ENCODE measurements around the gene ANKRD36B.
"Not testable (repeated sequence)": the region's sequence is repeated elsewhere in the genome, so short reads cannot be mapped to it uniquely, and the experiment has no call there.

The ANKRD36B gene

DNA sequence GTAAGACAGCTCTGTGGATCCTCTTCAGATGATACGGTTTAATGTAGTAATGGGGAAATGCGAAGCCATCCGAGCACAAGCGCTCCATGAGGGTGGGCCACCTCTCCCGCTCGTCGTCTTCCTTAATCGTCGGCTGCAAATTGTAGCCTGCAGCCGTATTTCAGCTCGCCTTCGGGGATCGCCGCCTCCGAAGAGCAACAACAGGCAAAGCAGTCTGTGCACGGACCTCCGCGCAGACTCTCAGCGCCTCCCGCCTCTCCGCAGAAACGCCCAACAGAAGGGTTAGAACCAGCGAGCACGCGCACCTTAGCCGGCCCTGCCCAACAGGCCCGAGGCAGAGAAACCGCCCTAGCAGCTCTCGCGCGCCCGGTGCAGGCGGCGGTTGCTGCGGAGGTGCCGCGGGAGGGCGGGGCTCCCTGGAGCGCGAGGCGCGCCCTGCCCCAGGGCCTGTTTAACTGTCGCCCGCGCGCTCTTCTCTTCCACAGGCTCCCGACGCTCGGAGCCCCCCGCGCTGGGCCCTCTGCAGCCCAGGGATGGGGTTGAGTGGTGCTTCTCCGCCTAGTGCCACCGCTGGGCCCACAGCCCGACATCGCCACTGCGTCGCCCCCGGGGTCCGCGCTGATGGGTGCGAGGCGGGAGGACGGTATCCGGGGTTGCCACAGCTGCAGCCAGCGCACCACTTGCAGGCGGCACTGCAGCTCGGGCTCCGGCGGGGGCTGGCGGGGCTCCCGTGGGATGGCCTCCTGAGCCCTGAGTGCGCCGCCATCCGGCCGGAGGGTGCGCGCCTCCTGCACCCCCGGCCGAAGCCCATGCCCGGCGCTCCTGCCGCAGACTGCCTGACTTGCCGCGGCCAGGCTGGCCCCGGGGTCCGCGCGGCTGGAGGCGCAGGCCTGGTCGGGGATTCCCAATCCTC is at the start of gene ANKRD36B:
Gene ANKRD36B (minus strand): TSS at position 280 of the 913 bp plus-strand sequence. CDS start 192 bp downstream, at position 88.
- DNase-seq, result not testable (repeated sequence)

DNA sequence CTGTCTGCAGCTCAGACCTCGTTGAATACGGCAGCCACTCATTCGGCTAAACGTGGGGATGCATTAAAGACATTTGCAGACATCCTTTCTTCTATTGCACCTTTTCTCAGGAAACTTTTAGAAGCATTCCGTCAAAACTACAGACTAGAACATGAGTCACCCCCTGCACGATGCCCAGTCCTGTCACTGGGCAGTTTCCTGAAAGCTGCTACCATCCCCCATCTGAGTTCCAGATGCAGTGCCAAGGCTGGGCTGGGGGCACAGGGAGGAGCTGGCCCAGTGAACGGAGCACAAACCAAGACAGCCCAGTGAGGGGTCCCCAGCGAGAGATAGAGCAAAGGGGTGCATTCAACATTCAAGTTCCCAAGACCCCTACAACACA is 36.4 kb upstream of the ANKRD36B start:
- DNase-seq, result not testable (repeated sequence)

DNA sequence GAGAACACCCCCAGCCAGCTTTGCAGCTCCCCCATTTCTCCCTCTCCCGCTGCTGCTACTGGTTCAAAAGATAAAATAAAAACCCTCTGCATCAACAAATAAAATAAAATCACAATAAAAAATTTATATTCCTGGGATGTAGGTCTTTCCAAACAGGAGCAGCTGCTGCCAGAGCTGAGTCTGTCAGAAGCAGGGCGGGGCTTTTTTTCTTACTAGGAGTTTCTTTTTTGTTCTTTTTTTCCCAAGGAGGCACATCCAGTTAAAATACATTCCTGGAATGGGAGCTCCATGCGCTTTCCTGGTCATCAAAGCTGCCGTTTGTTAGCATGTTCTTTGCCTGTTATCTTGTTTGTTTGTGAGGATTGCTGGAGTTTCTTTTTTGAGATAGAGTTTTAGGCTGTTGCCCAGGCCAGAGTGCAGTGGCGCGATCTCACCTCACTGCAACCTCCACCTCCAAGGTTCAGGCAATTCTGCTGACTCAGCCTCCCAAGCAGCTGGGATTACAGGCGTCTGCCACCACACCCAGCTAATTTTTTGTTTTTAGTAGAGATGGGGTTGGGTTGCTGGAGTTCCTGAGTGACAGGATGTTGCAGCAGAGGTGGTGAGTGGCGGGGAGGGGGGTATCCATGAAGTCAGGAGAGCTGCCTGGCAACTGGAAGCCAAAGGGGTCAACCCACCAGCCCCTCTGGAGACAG is 35.8 kb upstream of the ANKRD36B start:
- not testable (repeated sequence) for DNase-seq

DNA sequence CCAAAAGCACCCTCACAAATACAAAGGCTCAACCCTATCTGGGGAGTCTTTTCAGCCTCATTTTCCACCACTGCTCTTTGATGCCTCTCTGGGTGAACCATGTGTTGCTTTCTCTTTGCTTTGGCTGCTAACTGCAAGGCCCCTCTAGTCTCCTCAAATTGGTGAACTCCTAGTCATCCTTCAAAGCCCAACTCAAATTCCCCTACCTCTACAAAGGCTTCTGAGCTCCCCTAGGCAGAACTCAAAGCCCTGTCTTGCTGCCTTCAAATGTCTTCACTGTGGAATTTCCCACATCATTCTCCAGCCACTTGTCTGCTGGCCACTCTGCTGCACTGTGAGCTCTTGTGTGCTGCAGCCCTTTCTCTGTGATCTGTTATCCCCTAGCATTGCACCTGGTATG is 33.3 kb upstream of the ANKRD36B start:
- not testable (repeated sequence) for DNase-seq

DNA sequence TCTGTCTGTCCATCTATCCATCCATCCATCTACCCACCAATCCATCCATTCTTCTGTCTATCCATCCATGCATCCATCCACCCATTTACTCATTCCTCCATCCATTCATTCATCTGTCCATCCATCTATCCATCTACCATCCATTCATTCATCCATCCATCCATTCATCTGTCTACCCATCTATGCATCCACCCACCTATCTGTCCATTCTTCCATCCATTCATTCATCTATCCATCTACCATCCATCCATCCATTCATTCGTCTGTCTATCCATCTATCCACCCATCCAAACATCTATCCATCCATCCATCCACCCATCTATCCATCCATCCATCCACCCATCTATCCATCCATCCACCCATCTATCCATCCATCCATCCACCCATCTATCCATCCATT is 30.8 kb upstream of the ANKRD36B start:
- not testable (repeated sequence) for DNase-seq

DNA sequence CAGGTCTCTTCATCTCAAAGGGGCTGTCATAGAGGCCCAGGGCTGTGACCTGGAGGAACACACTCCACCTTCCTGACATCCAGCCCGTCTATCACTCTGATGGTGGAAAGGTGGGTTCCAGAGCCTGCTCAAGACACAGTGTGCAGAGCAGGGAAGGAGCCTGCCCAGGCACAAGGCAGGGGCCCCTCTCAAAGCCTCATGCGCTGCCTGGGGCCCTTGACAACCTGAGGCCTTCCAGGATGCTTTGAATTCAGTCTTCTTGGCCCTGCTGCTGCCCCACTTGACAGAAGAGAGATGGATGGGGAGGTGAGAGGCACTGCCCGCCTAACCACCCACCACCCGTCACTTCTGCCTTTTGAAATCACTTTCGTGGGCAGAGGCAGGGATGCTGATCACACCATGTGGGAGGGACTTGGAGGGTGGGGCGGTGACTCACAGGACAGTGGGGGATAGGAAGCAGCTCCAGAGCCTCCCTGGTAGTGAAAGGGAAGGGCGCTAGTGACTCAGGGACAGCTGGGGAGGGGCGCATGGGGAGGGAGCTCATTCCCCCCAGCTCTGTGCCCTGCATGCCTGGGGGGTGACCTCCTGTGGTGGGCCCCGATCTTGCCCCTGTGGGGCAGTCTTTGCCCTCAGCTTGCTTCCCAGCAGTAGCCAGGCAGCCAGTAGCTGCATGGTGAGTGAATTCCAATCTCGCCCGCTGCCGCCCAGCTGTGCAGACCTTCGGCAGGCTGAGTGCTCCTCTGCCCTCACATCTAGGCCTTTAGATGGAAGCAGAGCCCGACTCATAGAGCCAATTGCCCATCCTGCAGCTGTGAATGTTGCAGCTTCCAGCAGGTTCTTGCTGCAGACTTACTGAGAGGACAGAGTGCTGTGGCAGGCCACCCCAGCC is 29.5 kb upstream of the ANKRD36B start:
- not testable (repeated sequence) for DNase-seq

DNA sequence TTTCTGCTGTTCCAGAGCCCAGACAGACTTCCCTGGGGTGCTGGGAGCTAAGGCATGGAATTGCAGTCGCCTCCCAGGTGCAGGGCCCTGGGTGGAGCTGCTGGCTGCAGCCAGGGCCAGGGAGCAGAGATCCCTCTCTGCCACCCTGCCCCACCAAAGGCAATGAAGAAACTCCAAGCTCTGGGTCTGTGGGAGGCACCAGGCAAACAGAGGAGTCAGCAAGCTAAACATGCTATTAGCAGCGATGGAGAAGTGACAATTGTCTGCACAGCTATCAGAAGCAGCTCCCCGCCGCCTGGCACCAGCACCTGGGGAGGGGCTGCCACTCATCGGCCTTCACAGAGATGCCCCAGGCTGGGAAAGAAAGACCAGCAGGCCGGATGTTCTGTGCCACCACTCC is 28.2 kb upstream of the ANKRD36B start:
- no peak for DNase-seq

DNA sequence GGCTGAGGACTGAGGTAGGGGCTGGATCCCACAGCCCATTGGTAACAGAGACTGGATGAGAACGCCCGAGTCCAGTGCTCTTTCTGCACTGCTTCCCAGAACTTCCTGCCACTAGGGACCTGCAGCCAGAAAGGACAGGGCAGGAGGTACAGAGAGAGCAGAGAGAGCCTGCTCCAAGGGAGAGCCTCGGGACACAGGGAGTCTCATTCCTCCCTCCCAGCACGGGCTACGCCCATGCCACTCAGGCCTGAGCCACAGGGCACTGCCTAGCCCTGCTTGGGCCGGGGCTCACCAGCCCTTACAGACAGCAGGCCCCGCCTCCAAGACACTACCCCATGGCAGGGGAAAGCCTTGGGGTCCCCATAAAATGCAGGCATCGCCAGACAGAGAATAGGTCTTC is 26.1 kb upstream of the ANKRD36B start:
- not testable (repeated sequence) for DNase-seq

DNA sequence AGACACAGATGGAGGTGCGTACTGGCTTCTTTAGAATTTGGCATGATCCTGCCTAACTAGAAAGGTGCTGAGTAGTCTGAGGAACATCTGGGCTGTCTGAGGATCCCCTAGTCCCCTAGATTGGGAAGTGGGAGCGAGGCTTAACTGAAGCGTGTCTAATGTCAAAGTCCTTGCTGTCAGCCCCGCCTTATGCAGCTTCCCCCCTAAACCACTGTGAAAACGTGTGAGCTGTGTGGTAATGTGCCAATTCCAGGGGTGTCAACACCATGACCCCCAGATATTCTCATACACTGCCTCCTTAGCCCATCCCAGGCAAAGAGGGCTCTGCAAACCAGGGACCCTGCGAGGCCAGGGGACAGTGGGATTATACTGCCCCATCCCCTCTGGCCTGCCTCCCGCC is 22.2 kb upstream of the ANKRD36B start:
- not testable (repeated sequence) for DNase-seq

DNA sequence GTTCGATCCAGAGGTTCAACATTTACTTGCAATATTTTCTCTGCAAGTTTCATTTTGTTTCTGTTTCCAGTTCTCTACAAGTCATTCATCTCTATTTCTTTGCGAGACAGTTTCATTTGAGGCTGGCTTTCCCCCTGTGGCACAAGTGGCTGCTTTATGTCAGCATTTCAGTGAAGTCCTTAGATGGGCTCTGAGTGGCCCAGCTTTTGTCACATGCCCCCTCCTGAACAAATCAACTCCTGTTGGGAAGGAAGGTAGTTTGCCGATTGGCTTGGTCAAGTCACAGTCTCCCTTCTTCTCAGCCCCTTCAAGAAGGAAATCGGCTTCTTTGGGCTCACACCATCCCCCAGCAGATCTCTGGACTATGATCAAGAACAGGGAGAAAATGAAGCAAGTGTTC is 19.1 kb upstream of the ANKRD36B start:
- DNase-seq, result not testable (repeated sequence)

DNA sequence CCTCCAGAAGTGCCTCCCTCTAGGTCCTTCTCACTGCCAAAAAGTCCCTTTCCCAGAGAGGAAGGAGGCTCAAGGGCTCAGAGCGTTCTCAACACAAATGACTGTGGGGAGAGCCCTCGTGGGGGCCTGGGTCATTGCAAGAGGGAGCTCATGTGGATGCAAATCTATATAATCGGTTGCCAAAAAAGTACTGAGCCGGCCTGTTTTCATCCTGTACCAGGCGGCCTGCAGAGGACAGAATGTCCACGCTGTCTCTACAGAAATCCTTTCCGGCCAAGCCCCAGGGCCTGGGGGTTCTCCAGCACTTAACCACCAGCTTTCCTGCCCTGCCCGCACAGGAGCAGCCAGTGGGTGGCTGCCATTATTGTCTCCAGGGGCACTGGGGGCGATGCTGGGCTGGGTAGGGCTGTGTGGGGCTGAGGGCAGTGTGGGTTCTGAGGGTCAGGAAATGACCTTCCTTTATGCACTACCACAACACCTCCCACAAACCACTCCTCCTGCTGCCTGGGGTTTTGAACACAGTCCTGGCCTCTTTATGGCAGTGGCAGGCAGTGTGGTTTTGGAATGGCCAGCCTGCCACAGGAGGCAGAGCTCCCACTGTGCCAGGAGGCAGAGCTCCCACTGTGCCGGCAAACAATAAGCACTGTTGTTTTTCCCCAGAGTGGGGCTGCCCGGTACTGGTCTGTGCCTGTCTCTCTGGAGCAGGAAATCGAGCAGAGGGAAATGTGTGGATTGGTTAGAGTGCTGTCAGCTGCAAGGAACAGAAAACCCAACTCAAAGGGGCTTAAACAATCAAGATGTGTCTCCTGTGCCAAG is 16.1 kb upstream of the ANKRD36B start:
- DNase-seq, result not testable (repeated sequence)

DNA sequence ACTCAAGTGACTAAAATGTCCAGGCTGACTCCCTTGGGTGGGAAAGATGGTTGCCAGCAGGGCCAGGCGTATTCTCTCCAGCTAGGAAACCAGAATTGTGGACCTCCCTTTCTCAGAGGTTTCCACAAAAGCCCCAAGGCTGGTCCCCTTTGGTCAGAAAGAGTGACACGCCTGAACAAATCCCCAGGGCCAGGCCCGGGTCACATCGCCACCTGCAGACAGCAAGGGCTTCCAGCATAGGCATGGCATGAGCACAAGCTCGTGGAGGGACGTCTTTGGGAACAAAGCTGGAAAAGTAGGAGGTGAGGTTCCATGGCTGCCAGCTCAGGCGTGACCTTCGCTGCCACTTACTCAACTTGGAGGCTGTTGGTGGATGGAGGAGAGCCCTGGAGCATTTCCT is 15.4 kb upstream of the ANKRD36B start:
- DNase-seq, result not testable (repeated sequence)

DNA sequence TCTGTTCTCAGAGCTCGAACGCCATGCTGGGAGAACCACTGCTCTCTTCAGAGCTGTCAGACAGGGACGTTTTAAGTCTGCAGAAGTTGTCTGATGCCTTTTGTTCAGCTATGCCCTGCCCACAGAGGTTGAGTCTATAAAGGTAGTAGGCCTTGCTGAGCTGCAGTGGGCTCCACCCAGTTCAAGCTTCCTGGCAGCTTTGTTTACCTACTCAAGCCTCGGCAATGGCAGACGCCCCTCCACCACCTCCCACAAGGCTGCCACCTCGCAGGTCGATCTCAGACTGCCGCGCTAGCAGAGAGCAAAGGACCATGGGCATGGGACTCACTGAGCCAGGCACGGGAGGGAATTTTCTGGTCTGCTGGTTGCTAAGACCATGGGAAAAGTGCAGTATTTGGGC is 11.9 kb upstream of the ANKRD36B start:
- not testable (repeated sequence) for DNase-seq

DNA sequence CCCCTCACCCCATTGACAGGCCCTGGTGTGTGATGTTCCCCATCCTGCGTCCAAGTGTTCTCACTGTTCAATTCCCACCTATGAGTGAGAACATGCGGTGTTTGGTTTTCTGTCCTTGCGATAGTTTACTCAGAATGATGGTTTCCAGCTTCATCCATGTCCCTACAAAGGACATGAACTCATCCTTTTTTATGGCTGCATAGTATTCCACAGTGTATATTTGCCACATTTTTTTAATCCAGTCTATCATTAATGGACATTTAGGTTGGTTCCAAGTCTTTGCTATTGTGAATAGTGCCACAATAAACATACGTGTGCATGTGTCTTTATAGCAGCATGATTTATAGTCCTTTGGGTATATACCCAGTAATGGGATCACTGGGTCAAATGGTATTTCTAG is 6.5 kb upstream of the ANKRD36B start:
- not testable (repeated sequence) for DNase-seq

DNA sequence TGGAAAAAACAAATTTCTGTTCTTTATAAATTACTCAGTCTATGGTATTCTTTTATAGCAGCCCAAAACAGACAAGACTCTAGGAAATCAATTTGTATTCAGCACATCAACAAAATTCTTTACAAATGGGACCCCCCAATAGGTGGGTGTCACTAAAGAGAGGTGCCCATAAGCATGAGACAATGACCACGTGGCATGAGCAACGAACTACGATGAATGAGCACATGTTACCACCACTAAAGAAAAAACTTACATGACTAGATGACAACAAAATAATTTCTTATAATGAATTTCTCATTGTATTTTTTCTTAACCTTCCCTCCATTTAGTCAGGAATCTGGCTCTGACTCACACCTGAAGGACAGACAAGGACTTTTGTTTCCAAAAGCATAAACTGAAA is 3.8 kb upstream of the ANKRD36B start:
- DNase-seq, result not testable (repeated sequence)

DNA sequence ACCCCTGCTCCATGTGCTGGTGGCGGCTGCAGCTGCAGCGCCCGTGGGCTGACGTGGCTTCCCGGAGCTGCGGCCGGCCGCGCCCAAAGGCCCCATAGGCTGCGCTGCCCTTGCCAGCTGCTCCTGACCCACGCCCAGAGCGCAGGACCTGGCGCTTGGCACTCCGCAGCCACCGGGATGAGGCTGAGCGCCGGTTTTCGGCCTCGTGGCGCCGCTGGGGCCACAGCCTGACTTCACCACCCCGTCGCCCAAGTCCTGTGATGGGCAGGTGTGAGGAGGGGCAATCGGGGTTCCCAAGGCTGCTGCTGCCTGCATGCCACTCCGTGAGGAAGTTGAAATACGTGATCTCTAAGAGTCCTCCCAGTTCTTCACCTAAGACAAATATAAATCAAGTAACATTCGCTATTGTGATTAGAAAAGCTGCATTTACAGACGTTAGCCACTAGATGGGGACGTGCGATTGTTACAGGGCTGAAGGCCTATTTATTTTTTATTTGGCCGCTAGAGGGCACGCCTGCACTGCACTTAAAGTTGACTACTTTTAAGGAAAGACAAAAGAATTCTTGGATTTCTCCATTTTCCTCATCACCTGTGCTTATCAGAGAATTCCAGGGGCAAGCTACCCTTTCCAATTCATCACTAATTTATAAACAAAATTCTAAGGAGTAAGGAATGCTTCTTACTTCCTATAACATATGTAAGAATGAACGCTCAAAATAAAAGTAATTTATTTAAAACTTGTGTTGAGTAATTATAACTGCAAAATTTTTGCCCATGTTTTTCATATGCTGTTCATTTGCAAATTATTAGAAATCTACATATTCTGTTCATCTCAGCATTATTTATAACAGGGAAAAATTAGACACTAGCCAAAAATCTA is 1.1 kb upstream of the ANKRD36B start:
- not testable (repeated sequence) for DNase-seq

DNA sequence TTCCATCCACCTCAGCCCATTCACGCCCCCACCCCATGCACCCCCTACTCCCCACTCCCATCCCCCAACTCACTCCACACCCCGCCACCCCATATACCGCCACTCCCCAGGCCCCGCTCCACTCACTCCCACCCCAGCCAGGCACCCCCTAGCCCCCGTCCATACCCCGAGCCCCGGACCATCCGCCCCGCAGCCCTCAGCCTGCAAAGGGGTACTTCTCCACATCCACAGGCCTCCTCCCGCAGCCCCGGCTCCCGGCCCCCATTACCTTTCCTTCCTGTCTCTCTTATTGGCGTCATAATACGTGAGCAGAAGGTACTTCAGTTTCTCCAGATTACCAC is 450 bp downstream of the ANKRD36B start:
- DNase-seq, result not testable (repeated sequence)

DNA sequence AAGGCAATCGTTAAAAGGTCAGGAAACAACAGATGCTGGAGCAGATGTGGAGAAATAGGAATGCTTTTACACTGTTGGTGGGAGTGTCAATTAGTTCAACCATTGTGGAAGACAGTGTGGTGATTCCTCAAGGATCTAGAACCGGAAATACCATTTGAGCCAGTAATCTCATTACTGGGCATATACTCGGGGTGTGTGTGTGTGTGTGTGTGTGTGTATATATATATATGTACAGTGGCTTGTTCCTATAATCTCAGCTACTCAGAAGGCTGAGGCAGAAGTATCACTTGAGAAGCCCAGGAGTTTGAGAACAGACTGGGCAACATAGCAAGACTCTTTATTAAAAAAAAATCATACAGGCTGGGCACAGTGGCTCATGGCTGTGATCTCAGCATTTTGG is 24.0 kb downstream of the ANKRD36B start:
- not testable (repeated sequence) for DNase-seq

DNA sequence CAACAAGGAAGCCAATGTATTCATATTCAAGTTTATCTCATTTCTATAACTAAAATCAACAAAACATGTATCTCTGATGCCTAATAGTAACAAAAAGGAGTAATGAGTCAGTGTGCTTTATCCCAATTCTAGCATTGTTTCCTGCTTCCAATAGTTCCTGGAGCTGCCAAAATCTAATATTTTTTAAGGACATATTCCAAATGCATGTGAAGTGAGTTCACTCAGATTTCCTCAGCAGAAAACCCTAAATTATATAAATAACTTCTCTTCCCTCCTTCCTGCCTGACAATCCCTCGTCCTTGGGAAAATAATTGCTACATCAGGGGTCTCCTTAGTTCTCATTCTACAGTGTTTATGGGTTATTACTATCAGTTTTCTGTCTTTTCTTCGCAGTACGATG is 37.3 kb downstream of the ANKRD36B start:
- not testable (repeated sequence) for DNase-seq

DNA sequence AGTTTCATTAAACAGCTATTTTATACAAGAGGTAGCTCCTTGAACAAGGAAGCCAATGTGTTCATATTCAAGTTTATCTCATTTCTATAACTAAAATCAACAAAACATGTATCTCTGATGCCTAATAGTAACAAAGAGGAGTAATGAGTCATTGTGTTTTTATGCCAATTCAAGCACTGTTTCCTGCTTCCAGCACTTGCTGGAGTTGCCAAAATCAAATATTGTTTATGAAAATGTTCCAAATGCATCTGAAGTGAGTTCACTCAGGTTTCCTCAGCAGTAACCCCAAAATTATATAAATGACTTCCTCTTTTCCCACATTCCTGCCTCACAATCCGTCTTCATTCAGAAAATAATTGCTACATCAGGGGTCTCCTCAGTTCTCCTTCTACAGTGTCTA is 39.2 kb downstream of the ANKRD36B start:
- not testable (repeated sequence) for DNase-seq

DNA sequence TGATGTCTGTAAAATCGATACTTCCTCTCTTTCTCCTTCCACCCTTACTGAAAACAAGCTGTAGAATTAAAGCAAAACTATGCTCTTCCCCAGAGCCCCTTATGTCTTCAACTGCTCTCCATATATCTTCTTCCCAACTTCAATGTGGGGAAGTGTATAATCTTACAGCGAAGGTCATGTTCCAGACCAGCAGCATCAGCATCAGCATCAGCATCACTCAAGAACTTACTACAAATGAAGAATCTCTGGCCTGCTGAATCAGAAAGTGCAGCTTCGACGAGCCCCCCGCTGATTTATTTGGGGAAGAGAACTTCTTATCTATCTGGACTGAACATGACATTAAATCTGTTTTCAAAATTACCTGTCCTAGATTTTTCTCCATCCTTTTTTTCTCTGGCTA is 40.6 kb downstream of the ANKRD36B start:
- not testable (repeated sequence) for DNase-seq

Data from NCI-H526 treated with DMSO at 0.1 percent for 48 hours (cell line).